Measurements from ENCODE around the gene TPRX2. TPM values are rescaled to one million over a fixed set of nuclear protein-coding genes. Genes with fewer than 3 reads are reported as not detected.

Gene TPRX2
- total RNA-seq, 1 donor from 2014 or later, result not detected

DNA sequence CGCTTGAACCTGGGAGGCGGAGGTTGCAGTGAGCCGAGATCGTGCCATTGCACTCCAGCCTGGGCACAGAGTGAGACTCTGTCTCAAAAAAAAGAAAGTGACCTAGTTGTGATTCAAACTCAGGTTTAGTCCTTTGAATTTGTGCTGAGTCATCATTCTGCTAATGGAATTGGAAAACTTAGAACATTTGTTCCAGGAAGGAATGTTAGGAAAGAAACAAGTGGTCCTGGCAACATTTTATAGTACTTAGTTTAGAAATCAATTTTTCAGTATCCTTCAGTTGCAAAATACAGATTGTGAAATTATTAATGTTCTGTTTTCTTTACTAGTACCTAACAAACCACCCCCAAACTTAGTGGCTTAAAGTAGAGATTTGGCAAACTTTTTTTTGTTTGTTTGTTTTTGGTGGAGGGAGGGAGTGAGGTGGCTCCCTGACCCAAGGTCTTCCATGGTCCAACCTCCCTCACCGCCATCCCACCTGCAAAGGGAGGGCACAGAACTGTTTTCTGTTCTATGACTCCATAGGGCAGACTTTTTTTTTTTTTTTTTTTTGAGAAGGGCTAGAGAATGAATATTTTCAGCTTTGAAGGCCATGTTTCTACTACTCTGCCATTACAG, 36.2 kb downstream of the TPRX2 start:
- Histone ChIP-seq H3K4me1 (no peaks in the 10 kb centered on the region), H3K9me3 (no peaks in the 10 kb centered on the region), H3K27me3 (ENCODE audit: low read depth) (peaks cover 4% of the 10 kb centered on the region), H3K36me3 (no peaks in the 10 kb centered on the region), H3K27ac (no peak overlapping the region), H3K4me3 (no peak overlapping the region)
- DNase-seq (no peak), ATAC-seq (no peak)
- TF ChIP-seq CTCF (IDR thresholded peaks at IDR 0.05), result no peak
- intact Hi-C loops (cut with DNase I), result no loop called here

- ATAC-seq (no peak), DNase-seq (no peak)
- intact Hi-C loops (cut with DNase I), result no loop called here
- no peaks in the 10 kb centered on the region for H3K4me1 ChIP-seq
- no peaks in the 10 kb centered on the region for H3K36me3 ChIP-seq
- no peaks in the 10 kb centered on the region for H3K9me3 ChIP-seq
- no peak for TF ChIP-seq CTCF (IDR thresholded peaks at IDR 0.05)
- H3K27me3 ChIP-seq (ENCODE audit: low read depth), result peaks cover 8% of the 10 kb centered on the region
- H3K4me3 ChIP-seq, result no peak overlapping the region
- H3K27ac ChIP-seq, result no peak overlapping the region
Observed at GRCh38 chr19:47896019-47896418, 37.0 kb downstream of the TPRX2 start.

DNA sequence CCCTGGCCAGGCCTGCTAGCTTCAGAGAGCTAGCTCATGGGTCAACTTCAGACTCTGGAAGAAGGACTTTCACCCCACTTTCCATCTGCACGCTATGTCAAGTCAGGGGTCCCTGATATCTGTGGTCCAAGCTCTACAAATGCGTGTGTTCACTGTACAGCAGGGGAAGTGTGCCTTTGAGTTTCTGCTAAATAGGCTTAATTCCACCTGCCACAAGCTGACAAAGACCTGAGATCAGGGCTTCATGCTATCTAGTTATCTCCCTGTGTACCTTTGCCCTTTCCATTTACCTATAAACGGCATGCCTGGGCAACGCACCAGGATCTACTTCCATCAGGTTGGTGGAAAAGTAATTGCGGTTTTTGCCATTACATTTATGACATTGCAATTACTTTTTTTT, 37.7 kb downstream of the TPRX2 start:
- Histone ChIP-seq H3K27me3 (ENCODE audit: low read depth) (peaks cover 13% of the 10 kb centered on the region), H3K27ac (no peak overlapping the region), H3K4me1 (no peaks in the 10 kb centered on the region), H3K4me3 (no peak overlapping the region), H3K9me3 (no peaks in the 10 kb centered on the region), H3K36me3 (no peaks in the 10 kb centered on the region)
- ATAC-seq, result no peak
- TF ChIP-seq CTCF (IDR thresholded peaks at IDR 0.05), result no peak
- intact Hi-C loops (cut with DNase I), result no loop called here
- no peak for DNase-seq

DNA sequence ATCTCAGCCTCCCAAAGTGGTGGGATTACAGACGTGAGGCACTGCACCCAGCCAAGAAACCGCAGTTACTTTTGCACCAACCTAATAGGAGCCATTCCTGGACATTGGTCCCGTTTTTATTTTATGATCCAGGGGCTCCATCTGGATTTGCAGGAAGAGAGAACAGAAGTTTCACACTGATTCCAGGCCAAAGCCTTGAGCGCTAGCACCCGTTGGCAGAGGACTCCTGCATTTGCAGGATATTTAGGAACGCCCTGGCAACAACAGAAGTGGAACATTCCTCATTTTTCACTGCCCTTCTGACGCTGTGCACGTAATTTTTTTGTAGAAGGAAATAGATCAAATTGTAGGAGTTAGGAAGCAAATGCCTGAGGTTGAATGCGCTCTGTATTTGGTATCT, 38.8 kb downstream of the TPRX2 start:
- no peak overlapping the region for H3K27ac ChIP-seq
- no peaks in the 10 kb centered on the region for H3K36me3 ChIP-seq
- intact Hi-C loops (cut with DNase I), result no loop called here
- H3K9me3 ChIP-seq, result no peaks in the 10 kb centered on the region
- TF ChIP-seq CTCF (IDR thresholded peaks at IDR 0.05), result no peak
- no peak overlapping the region for H3K4me3 ChIP-seq
- DNase-seq (no peak), ATAC-seq (no peak)
- no peaks in the 10 kb centered on the region for H3K4me1 ChIP-seq
- peaks cover 13% of the 10 kb centered on the region for H3K27me3 ChIP-seq (ENCODE audit: low read depth)

GRCh38 chr19:47899335-47899734, 40.3 kb downstream of the TPRX2 start:
- no peak overlapping the region for H3K27ac ChIP-seq
- H3K36me3 ChIP-seq, result no peaks in the 10 kb centered on the region
- ATAC-seq, result no peak
- no peaks in the 10 kb centered on the region for H3K4me1 ChIP-seq
- TF ChIP-seq CTCF (IDR thresholded peaks at IDR 0.05), result no peak
- no peaks in the 10 kb centered on the region for H3K9me3 ChIP-seq
- no peak overlapping the region for H3K4me3 ChIP-seq
- H3K27me3 ChIP-seq (ENCODE audit: low read depth), result peaks cover 13% of the 10 kb centered on the region
- intact Hi-C loops (cut with DNase I), result no loop called here
- DNase-seq, result no peak
